ENCODE data around the gene OR1F1. TPM values are rescaled to one million over a fixed set of nuclear protein-coding genes. Genes with fewer than 3 reads are reported as not detected.

The OR1F1 gene
- total RNA-seq, 1 experiment from 2014 or later, result 1.4 TPM

DNA sequence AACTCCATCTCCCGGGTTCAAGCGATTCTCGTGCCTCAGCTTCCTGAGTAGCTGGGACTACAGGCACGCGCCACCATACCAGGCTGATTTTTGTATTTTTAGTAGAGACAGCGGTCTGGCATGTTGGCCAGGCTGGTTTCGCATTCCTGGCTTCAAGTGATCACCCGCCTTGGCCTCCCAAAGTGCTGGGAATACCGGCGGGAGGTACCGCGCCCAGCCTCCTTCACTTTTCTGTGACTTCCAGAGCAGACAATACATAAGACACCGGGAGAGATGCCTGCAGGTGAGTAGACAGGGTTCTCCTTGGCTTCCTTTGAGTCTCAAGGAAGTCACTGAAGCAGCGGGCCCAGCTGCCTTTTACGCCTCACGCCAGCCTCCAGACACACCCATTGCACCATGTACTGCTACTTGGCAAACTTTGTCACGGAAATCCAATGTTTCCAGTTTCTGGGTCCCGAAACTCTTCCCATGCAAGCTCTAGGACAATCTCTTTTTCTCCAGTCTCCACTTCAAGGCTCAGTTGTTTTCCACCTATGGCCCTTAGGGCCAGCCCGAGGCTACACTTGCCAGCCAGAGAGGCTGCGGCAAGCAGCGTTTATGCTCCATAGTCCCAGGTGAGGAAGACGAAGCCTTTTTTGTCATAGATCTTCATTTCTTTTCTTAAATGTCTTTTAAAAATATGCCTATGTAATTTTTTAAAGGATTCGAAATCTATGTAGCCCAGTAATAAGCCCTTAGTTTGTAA is 886 bp upstream of the OR1F1 start:
- no peaks in the 10 kb centered on the region for H3K9me2 ChIP-seq (ENCODE audit: insufficient read depth)
- peak overlapping the region; percentile 2; the same call in 1 of the 2 replicates for H3K27ac ChIP-seq
- no peaks in the 10 kb centered on the region for H3K36me3 ChIP-seq (ENCODE audit: low read depth)
- no peaks in the 10 kb centered on the region for H3K79me2 ChIP-seq (ENCODE audit: low read depth)
- ChIA-PET POLR2A (ENCODE audit: unreplicated experiment) (interaction anchor here (0.6 to 1.1 kb wide), 2 partner anchors 37 to 1289 kb away, joined by 8 to 31 read pairs; no protein-coding TSS in a partner anchor), CTCF (no interaction called here)
- H3K9me3 ChIP-seq (ENCODE audit: insufficient read depth, low read depth), result no peaks in the 10 kb centered on the region
- no peaks in the 10 kb centered on the region for H3K27me3 ChIP-seq (ENCODE audit: insufficient read depth, low read depth)
- peak overlapping the region; percentile 95 for H3K4me2 ChIP-seq
- H3F3A ChIP-seq (ENCODE audit: insufficient read depth, low read depth), result peaks cover 49% of the 10 kb centered on the region
- no peaks in the 10 kb centered on the region for H4K20me1 ChIP-seq (ENCODE audit: insufficient read depth)
- peak overlapping the region; percentile 94; the same call in 1 of the 2 replicates for H3K4me3 ChIP-seq
- 0 out of 2 replicates have a peak, but pooled peaks cover 5% of the 10 kb centered on the region for H3K4me1 ChIP-seq (replicated peaks; ENCODE audit: insufficient read depth)
- no peak for DNase-seq
- TF ChIP-seq, protein P1, sequence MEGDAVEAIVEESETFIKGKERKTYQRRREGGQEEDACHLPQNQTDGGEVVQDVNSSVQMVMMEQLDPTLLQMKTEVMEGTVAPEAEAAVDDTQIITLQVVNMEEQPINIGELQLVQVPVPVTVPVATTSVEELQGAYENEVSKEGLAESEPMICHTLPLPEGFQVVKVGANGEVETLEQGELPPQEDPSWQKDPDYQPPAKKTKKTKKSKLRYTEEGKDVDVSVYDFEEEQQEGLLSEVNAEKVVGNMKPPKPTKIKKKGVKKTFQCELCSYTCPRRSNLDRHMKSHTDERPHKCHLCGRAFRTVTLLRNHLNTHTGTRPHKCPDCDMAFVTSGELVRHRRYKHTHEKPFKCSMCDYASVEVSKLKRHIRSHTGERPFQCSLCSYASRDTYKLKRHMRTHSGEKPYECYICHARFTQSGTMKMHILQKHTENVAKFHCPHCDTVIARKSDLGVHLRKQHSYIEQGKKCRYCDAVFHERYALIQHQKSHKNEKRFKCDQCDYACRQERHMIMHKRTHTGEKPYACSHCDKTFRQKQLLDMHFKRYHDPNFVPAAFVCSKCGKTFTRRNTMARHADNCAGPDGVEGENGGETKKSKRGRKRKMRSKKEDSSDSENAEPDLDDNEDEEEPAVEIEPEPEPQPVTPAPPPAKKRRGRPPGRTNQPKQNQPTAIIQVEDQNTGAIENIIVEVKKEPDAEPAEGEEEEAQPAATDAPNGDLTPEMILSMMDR (conservative IDR thresholded peaks at IDR 0.05), result no peak
- no peak for TF ChIP-seq EZH2 (IDR thresholded peaks at IDR 0.05; ENCODE audit: low read depth)
- intact Hi-C loops (cut with micrococcal nuclease; ENCODE audit: unreplicated experiment), result loop anchor here (5.0 to 10.0 kb wide), 3 partner anchors 75 to 318 kb away; partner anchors contain the start of gene CLUAP1
- BruUV-seq (replicated peaks), result no TSS peak
- H2AFZ ChIP-seq, result no peak overlapping the region

DNA sequence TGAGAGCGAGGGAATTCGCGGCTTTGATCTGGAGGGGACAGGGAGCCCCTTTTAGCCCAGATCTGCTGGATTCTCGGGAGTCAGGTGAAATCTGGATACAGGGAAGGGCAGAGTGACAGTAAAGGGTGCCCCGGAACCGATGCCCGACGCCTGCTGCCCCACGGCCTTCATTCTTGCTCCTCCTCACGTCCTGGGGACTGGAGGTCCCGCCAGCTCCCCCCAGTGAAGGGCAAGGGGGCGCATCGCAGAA is 596 bp downstream of the OR1F1 start:
- H3K4me3 ChIP-seq, result peak overlapping the region; percentile 94
- intact Hi-C loops (cut with micrococcal nuclease; ENCODE audit: unreplicated experiment), result loop anchor here (1.0 to 10.0 kb wide), 4 partner anchors 38 to 316 kb away; partner anchors contain the start of gene CLUAP1
- H3K4me2 ChIP-seq, result peak overlapping the region; percentile 95
- peak in 1 of 2 experiments; percentile 49 for DNase-seq
- peak overlapping the region; percentile 99 for H2AFZ ChIP-seq
- H3K79me2 ChIP-seq (ENCODE audit: low read depth), result no peaks in the 10 kb centered on the region
- H3F3A ChIP-seq (ENCODE audit: insufficient read depth, low read depth), result peaks cover 42% of the 10 kb centered on the region; the same call in 1 of the 2 replicates
- no peaks in the 10 kb centered on the region for H3K36me3 ChIP-seq (ENCODE audit: low read depth)
- no peaks in the 10 kb centered on the region for H3K9me2 ChIP-seq (ENCODE audit: insufficient read depth)
- H3K27me3 ChIP-seq (ENCODE audit: insufficient read depth, low read depth), result no peaks in the 10 kb centered on the region
- no peak for TF ChIP-seq EZH2 (IDR thresholded peaks at IDR 0.05; ENCODE audit: low read depth)
- TF ChIP-seq, protein P1 (conservative IDR thresholded peaks at IDR 0.05), result no peak
- CTCF ChIA-PET, result interaction anchor here (0.8 kb wide), 1 partner anchor 76 kb away, joined by 3 read pairs; no protein-coding TSS in a partner anchor
- no peaks in the 10 kb centered on the region for H3K9me3 ChIP-seq (ENCODE audit: insufficient read depth, low read depth)
- BruUV-seq (replicated peaks), result TSS peak; percentile 39
- POLR2A ChIA-PET (ENCODE audit: unreplicated experiment), result interaction anchor here (0.6 kb wide), 1 partner anchor 119 kb away, joined by 6 read pairs; no protein-coding TSS in a partner anchor
- 0 out of 2 replicates have a peak, but pooled peaks cover 5% of the 10 kb centered on the region for H3K4me1 ChIP-seq (replicated peaks; ENCODE audit: insufficient read depth)
- H4K20me1 ChIP-seq (ENCODE audit: insufficient read depth), result no peaks in the 10 kb centered on the region
- H3K27ac ChIP-seq, result peak overlapping the region; percentile 33; the same call in 1 of the 2 replicates

DNA sequence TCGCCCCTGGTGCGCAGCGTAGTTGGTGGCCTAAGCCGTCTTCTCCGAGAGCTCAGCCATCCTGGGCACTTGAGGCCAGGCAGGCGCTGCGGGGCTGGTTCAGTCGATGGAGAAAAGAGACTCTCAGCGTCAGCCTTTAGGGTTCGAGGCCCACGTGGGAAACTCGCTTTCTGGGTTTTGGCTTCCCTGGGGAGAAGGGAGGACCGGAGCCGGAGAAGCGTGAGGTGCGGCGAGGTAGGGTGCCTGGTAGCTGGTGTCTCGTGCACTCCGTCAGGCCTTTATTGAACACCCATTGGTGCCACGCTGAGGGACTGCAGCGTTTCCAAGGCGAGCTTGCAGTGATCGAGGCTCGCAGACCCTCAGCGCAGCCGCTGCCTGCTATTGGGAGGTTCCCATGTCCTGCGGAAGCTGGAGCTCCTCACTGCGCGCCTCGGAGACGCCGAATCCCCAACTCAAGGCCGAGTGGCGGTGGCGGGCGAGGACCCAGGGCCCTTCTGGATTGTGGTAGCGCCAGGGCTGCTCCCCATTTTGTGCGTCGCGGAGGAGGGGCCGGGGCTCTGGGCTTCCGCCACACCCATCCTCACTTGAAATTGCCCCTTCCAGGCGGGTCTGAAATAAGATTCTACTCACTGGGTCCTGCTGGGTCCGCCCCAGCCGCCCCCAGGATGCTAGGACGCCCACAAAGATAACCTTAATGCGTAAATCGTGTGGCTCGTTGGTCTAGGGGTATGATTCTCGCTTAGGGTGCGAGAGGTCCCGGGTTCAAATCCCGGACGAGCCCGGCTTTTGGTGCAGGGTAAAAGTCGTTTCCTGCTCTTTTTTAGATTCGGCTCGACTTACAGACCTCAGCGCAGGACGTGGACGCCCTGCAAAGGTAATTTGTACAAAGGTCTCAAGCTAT is 1.2 kb downstream of the OR1F1 start:
- no peaks in the 10 kb centered on the region for H3K27me3 ChIP-seq (ENCODE audit: insufficient read depth, low read depth)
- CTCF ChIA-PET, result interaction anchor here (0.8 kb wide), 1 partner anchor 75 kb away, joined by 3 read pairs; no protein-coding TSS in a partner anchor
- no peak for TF ChIP-seq EZH2 (IDR thresholded peaks at IDR 0.05; ENCODE audit: low read depth)
- TF ChIP-seq, protein P1 (conservative IDR thresholded peaks at IDR 0.05), result no peak
- H3K9me2 ChIP-seq (ENCODE audit: insufficient read depth), result no peaks in the 10 kb centered on the region
- 0 out of 2 replicates have a peak, but pooled peaks cover 5% of the 10 kb centered on the region for H3K4me1 ChIP-seq (replicated peaks; ENCODE audit: insufficient read depth)
- peak overlapping the region; percentile 95 for H3K4me2 ChIP-seq
- H3K27ac ChIP-seq, result 0 out of 2 replicates have a peak overlapping the region, but pooled peaks have one; percentile 33
- no peaks in the 10 kb centered on the region for H3K79me2 ChIP-seq (ENCODE audit: low read depth)
- H3F3A ChIP-seq (ENCODE audit: insufficient read depth, low read depth), result peaks cover 37% of the 10 kb centered on the region; the same call in 1 of the 2 replicates
- peak overlapping the region; percentile 94 for H3K4me3 ChIP-seq
- no peaks in the 10 kb centered on the region for H4K20me1 ChIP-seq (ENCODE audit: insufficient read depth)
- H3K9me3 ChIP-seq (ENCODE audit: insufficient read depth, low read depth), result no peaks in the 10 kb centered on the region
- intact Hi-C loops (cut with micrococcal nuclease; ENCODE audit: unreplicated experiment), result loop anchor here (1.0 to 10.0 kb wide), 4 partner anchors 39 to 316 kb away; partner anchors contain the start of gene CLUAP1
- peak; percentile 59 to 60 for DNase-seq
- POLR2A ChIA-PET (ENCODE audit: unreplicated experiment), result interaction anchor here (0.6 kb wide), 1 partner anchor 118 kb away, joined by 6 read pairs; no protein-coding TSS in a partner anchor
- no TSS peak for BruUV-seq (replicated peaks)
- H3K36me3 ChIP-seq (ENCODE audit: low read depth), result no peaks in the 10 kb centered on the region
- peak overlapping the region; percentile 99 for H2AFZ ChIP-seq
